PC-9 (cell line): ENCODE results near the gene RHOF. TPM values are rescaled to one million over a fixed set of nuclear protein-coding genes. Genes with fewer than 3 reads are reported as not detected.

Source experiments
- BruUV-seq: library from RNA; stranded (reverse); fragments of 400-500 nt; replicated peaks from 2 replicates; lab custom pipeline; 2021; lab: Mats Ljungman, UMichigan
- CTCF ChIA-PET: fragments of 300-600 bp; sonication (Branson Sonifier 250); formaldehyde crosslinking; loops from one replicate; lab custom pipeline; 2022; ENCODE audit warnings: antibody characterized with exemption; lab: Charles Lee
- POLR2A ChIA-PET: fragments of 300-600 bp; sonication (Branson Sonifier 250); formaldehyde crosslinking; loops from one replicate; lab custom pipeline; 2022; ENCODE audit warnings: antibody characterized with exemption; ENCODE audit not compliant: unreplicated experiment; lab: Charles Lee
- DNase-seq, 2 experiments: peaks; one replicate each; pipeline versions ENCODE4 v3.0.0 to v3.0.0-alpha.2; 2015 to 2022; ENCODE audit warnings: mixed read lengths in 1 of 2
- H2AFZ ChIP-seq: fragments of 200-600 bp; sonication (generic); 2 replicates; pipeline ENCODE4 v1.8.1; 2017; ENCODE audit warnings: antibody characterized with exemption
- H3F3A ChIP-seq: fragments of 200-600 bp; sonication (generic); 2 replicates; pipeline ENCODE4 v1.8.1; 2017; ENCODE audit warnings: antibody characterized with exemption, mild to moderate bottlenecking, low read depth; ENCODE audit not compliant: insufficient read depth
- H3K27ac ChIP-seq: fragments of 200-600 bp; sonication (generic); 2 replicates; pipeline ENCODE4 v1.6.1; 2016; ENCODE audit warnings: mixed run types
- H3K27me3 ChIP-seq: fragments of 200-600 bp; sonication (generic); 2 replicates; pipeline ENCODE4 v1.6.1; 2016; ENCODE audit warnings: low read depth, mixed run types; ENCODE audit not compliant: insufficient read depth
- H3K36me3 ChIP-seq: fragments of 200-600 bp; sonication (generic); 2 replicates; pipeline ENCODE4 v1.6.1; 2016; ENCODE audit warnings: low read depth, mixed run types
- H3K4me1 ChIP-seq: fragments of 200-600 bp; sonication (generic); replicated peaks from 2 replicates; pipeline ENCODE4 v1.6.1; 2016; ENCODE audit warnings: mixed run types; ENCODE audit not compliant: insufficient read depth
- H3K4me2 ChIP-seq: fragments of 200-600 bp; sonication (generic); 2 replicates; pipeline ENCODE4 v1.6.1; 2017; ENCODE audit warnings: mixed run types
- H3K4me3 ChIP-seq: fragments of 200-600 bp; sonication (generic); 2 replicates; pipeline ENCODE4 v1.6.1; 2016; ENCODE audit warnings: mixed run types
- H3K79me2 ChIP-seq: fragments of 200-600 bp; sonication (generic); 2 replicates; pipeline ENCODE4 v1.6.1; 2017; ENCODE audit warnings: low read depth, mixed run types
- H3K9me2 ChIP-seq: fragments of 200-600 bp; sonication (generic); 2 replicates; pipeline ENCODE4 v1.8.1; 2017; ENCODE audit warnings: mild to moderate bottlenecking; ENCODE audit not compliant: insufficient read depth
- H3K9me3 ChIP-seq: fragments of 200-600 bp; sonication (generic); 2 replicates; pipeline ENCODE4 v1.8.1; 2016; ENCODE audit warnings: low read depth; ENCODE audit not compliant: insufficient read depth
- H4K20me1 ChIP-seq: fragments of 200-600 bp; sonication (generic); 2 replicates; pipeline ENCODE4 v1.8.1; 2017; ENCODE audit not compliant: insufficient read depth
- EZH2 ChIP-seq: fragments of 200-600 bp; sonication (generic); IDR thresholded peaks from 2 replicates; pipeline ENCODE4 v1.8.0; 2017; ENCODE audit warnings: antibody characterized with exemption, low read depth
- intact Hi-C: fragments of 100-400 bp; cut with micrococcal nuclease; formaldehyde crosslinking; loops from one replicate; pipeline ENCODE4 v1.10.0; 2022; ENCODE audit not compliant: unreplicated experiment
- total RNA-seq: library from RNA; stranded (reverse); gene quantifications from 2 replicates; pipeline ENCODE4 v1.2.3, GENCODE V29; 2021
- TF ChIP-seq, protein P1 (sequence below): fragments of 200-600 bp; sonication (generic); conservative IDR thresholded peaks from 2 replicates; pipeline ENCODE4 v1.6.1; 2017; ENCODE audit warnings: mixed run types, antibody characterized with exemption, mild to moderate bottlenecking, moderate library complexity

Gene RHOF
- total RNA-seq, 1 experiment from 2014 or later: 179 TPM

DNA sequence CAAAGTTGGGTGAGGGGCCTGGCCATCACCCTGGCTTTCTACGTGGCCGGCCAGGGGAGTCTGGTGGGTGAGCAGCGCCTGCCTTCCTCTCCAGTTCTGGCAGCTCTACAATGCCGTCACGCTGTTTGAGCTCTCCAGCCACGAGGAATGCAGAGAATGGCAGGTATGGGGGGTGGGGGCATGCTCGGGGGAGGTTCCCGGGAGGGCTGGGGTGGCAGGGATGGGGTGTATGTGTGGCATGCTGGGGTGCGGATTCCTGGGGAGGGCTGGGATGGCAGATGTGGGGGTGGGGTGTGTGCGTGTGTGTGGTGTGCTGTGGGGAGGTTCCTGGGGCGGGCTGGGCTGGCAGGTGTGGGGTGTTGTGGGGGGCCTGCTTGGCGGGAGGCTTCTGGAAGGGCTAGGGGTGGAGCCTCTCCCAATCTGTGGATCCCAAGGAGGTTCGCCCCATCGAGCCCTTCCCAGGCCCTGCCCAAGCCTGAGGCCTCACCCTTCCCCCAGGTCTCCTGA, 18.5 kb downstream of the RHOF start:
- H3K27me3 ChIP-seq: no peaks in the 10 kb centered on the region
- BruUV-seq: no TSS peak
- TF ChIP-seq, protein P1, sequence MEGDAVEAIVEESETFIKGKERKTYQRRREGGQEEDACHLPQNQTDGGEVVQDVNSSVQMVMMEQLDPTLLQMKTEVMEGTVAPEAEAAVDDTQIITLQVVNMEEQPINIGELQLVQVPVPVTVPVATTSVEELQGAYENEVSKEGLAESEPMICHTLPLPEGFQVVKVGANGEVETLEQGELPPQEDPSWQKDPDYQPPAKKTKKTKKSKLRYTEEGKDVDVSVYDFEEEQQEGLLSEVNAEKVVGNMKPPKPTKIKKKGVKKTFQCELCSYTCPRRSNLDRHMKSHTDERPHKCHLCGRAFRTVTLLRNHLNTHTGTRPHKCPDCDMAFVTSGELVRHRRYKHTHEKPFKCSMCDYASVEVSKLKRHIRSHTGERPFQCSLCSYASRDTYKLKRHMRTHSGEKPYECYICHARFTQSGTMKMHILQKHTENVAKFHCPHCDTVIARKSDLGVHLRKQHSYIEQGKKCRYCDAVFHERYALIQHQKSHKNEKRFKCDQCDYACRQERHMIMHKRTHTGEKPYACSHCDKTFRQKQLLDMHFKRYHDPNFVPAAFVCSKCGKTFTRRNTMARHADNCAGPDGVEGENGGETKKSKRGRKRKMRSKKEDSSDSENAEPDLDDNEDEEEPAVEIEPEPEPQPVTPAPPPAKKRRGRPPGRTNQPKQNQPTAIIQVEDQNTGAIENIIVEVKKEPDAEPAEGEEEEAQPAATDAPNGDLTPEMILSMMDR: no peak
- TF ChIP-seq EZH2: no peak
- intact Hi-C loops: loop anchor here (1.0 to 5.0 kb wide), 4 partner anchors 11 to 148 kb away; partner anchors contain the start of genes ORAI1 and TMEM120B
- H3K4me1 ChIP-seq: peaks cover 20% of the 10 kb centered on the region
- H3K9me3 ChIP-seq: no peaks in the 10 kb centered on the region
- H3K4me2 ChIP-seq: no peak overlapping the region
- H3F3A ChIP-seq: peaks cover 71% of the 10 kb centered on the region
- DNase-seq: peak in 1 of 2 experiments; percentile 82
- CTCF ChIA-PET: interaction anchor here (0.6 to 2.4 kb wide), 2 partner anchors 17 to 18 kb away, joined by 3 to 9 read pairs; partner anchors contain the start of gene RHOF
- POLR2A ChIA-PET: interaction anchor here (0.6 to 1.0 kb wide), 5 partner anchors 12 to 1512 kb away, joined by 4 to 37 read pairs (median 6); no protein-coding TSS in a partner anchor
- H2AFZ ChIP-seq: no peak overlapping the region
- no peaks in the 10 kb centered on the region for H3K36me3 ChIP-seq
- no peaks in the 10 kb centered on the region; the same call in 1 of the 2 replicates for H4K20me1 ChIP-seq
- no peaks in the 10 kb centered on the region for H3K79me2 ChIP-seq
- H3K4me3 ChIP-seq: no peak overlapping the region
- H3K9me2 ChIP-seq: no peaks in the 10 kb centered on the region
- H3K27ac ChIP-seq: peak overlapping the region; percentile 61; the same call in 1 of the 2 replicates

DNA sequence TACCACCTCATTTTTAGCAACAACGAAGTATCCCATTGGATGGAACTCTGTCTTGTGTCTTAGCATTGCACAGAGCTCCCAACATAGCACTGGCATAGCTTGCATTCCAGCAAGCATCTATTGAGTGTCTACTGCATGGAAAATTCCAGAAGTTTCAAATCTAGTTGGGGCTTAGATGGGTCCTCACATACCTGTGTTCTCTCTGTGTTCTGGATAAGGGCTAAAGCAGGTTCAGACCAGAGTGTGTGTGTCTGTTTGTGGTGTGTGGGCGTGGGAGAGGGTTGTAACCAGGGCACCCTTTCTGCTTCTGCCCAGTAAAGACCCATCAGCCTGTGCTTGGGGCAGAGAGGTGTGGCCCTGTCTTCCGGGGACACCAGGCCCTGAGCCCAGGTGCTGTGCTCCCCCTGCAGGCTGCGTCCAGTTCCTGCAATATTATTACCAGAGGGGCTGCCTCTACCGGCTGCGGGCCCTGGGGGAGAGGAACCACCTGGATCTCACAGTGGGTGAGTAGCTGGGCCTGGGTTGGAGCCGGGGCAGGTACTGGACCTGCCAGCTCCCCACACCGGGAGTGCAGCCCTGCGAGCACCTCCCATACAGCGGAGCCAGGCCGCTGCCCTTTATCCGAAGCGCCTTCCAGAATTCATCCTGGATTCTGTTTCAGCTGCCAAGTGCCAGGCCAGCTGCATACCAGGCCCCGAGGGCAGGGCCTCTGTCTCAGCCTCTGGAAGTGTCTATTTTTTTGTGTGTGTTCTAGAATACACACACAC, 20.3 kb downstream of the RHOF start:
- no peaks in the 10 kb centered on the region for H3K9me3 ChIP-seq
- no peaks in the 10 kb centered on the region for H4K20me1 ChIP-seq
- peaks cover 20% of the 10 kb centered on the region for H3K4me1 ChIP-seq
- CTCF ChIA-PET: interaction anchor here (0.5 to 2.4 kb wide), 6 partner anchors 19 to 187 kb away, joined by 3 to 10 read pairs (median 6); partner anchors contain the start of gene RHOF
- no peak overlapping the region for H2AFZ ChIP-seq
- no peaks in the 10 kb centered on the region for H3K36me3 ChIP-seq
- no peaks in the 10 kb centered on the region for H3K27me3 ChIP-seq
- no peaks in the 10 kb centered on the region for H3K79me2 ChIP-seq
- H3K27ac ChIP-seq: no peak overlapping the region
- no peaks in the 10 kb centered on the region for H3K9me2 ChIP-seq
- no peak overlapping the region for H3K4me3 ChIP-seq
- no TSS peak for BruUV-seq
- intact Hi-C loops: loop anchor here (1.0 to 5.0 kb wide), 2 partner anchors 61 to 76 kb away; partner anchors contain the start of gene TMEM120B
- H3F3A ChIP-seq: peaks cover 53% of the 10 kb centered on the region
- peak; percentile 70 to 80 for DNase-seq
- H3K4me2 ChIP-seq: 0 out of 2 replicates have a peak overlapping the region, but pooled peaks have one; percentile 13
- POLR2A ChIA-PET: interaction anchor here (0.6 to 1.0 kb wide), 4 partner anchors 14 to 338 kb away, joined by 3 to 6 read pairs (median 5); partner anchors contain the start of gene RHOF
- TF ChIP-seq, protein P1: peak; percentile 86
- no peak for TF ChIP-seq EZH2

DNA sequence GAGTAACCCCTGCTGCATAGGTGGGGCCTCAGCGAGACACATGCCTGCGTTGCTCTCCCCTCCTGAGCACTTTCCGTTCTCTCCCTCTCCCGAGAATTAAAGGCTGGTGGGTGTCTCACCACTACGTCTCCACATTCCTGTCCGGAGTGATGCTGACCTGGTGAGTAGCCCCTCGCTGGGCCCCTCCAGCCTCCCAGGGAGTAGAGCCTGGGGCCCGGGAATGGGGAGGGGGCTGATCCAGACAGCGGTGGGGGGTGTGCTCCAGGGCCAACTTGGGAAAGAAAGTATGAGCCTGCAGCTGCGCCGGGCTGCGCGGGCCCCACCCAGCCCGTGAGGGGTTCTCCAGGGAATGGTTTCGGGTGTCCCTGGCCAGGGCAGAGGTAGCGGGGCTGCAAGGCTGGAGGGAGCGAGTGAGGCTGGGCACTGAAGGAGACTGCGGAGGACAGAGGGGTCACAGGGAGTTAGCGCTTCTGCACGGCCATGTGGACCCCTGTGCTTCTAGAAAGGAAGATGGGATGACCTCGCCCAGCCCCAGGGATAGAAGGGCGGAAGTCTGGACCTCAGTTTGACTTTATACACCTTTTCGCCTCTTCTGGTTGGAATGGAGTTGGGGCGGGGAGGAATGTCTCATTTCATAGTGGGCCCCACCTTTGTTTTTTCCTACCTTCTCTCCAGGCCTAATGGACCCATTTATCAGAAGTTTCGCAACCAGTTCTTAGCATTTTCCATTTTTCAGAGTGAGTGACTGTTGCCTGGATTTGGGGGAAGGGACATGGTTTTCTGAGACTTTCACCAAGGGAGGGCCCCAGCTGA, 22.5 kb downstream of the RHOF start:
- intact Hi-C loops: loop anchor here (5.0 kb wide), 1 partner anchor 59 kb away; the partner anchor contains the start of gene TMEM120B
- ChIA-PET CTCF (interaction anchor here (0.6 kb wide), 1 partner anchor 1782 kb away, joined by 4 read pairs; the partner anchor contains the start of gene BICDL1), POLR2A (no interaction called here)
- H3K27ac ChIP-seq: no peak overlapping the region
- no peaks in the 10 kb centered on the region for H3K79me2 ChIP-seq
- no peak for DNase-seq
- H3K36me3 ChIP-seq: no peaks in the 10 kb centered on the region
- no peaks in the 10 kb centered on the region for H3K27me3 ChIP-seq
- H3K9me2 ChIP-seq: no peaks in the 10 kb centered on the region
- no peak overlapping the region for H2AFZ ChIP-seq
- no peak overlapping the region for H3K4me2 ChIP-seq
- H3K9me3 ChIP-seq: no peaks in the 10 kb centered on the region
- BruUV-seq: no TSS peak
- peaks cover 15% of the 10 kb centered on the region for H3K4me1 ChIP-seq
- H4K20me1 ChIP-seq: no peaks in the 10 kb centered on the region
- no peak for TF ChIP-seq EZH2
- TF ChIP-seq, protein P1: no peak
- H3K4me3 ChIP-seq: no peak overlapping the region
- H3F3A ChIP-seq: peaks cover 32% of the 10 kb centered on the region
